ENCODE data around the gene KNTC1.
"Not testable (repeated sequence)": the region's sequence is repeated elsewhere in the genome, so short reads cannot be mapped to it uniquely, and the experiment has no call there.

The KNTC1 gene

GRCh38 chr12:122651520-122652224, 124.6 kb downstream of the KNTC1 start:
- no peaks in the 10 kb centered on the region for H3K79me1 ChIP-seq (ENCODE audit: low read depth, low read length)
- peaks cover 0 to 2% of the 10 kb centered on the region in 2 donors for H3K36me3 ChIP-seq (replicated peaks in 1 of 2; ENCODE audit: control insufficient read depth in 2 of 2, insufficient read depth in 2 of 2, low read length in 2 of 2)
- H3K9ac ChIP-seq (ENCODE audit: low read depth, low read length, poor library complexity), result no peak overlapping the region
- H2BK15ac ChIP-seq (ENCODE audit: low read length), result no peak overlapping the region
- no peak overlapping the region for H4K91ac ChIP-seq (ENCODE audit: low read depth, low read length, poor library complexity)
- H3K9me3 ChIP-seq (replicated peaks in 1 of 2; ENCODE audit: control insufficient read depth in 2 of 2, insufficient read depth in 1 of 2, low read depth in 1 of 2, low read length in 2 of 2), result no peaks in the 10 kb centered on the region
- H2BK12ac ChIP-seq (ENCODE audit: low read length), result no peak overlapping the region
- no peak overlapping the region for H3K27ac ChIP-seq (replicated peaks; ENCODE audit: low read length)
- DNase-seq (ENCODE audit: low spot score), result no peak
- no peak overlapping the region for H2AFZ ChIP-seq (ENCODE audit: low read length)
- H3K18ac ChIP-seq (ENCODE audit: low read length), result no peak overlapping the region
- H2BK5ac ChIP-seq (ENCODE audit: low read length), result no peak overlapping the region
- no peak overlapping the region for H2AK5ac ChIP-seq (ENCODE audit: low read depth, low read length)
- no peak overlapping the region for H3K4me2 ChIP-seq (ENCODE audit: insufficient read depth, low read length, poor library complexity, severe bottlenecking)
- no peak overlapping the region for H3K14ac ChIP-seq (ENCODE audit: low read length)
- no peak overlapping the region for H3K23ac ChIP-seq (ENCODE audit: low read depth, low read length, poor library complexity)
- H3K4me3 ChIP-seq (ENCODE audit: low read length in 2 of 2), result no peak overlapping the region
- H4K8ac ChIP-seq (ENCODE audit: low read depth, low read length), result no peak overlapping the region
- no peak overlapping the region for H3K4ac ChIP-seq (ENCODE audit: low read length)
- H2BK120ac ChIP-seq (ENCODE audit: low read depth, low read length), result no peak overlapping the region
- no CpG with 5 or more reads among the region's 11 CpGs for WGBS, 2 donors (ENCODE audit: extremely low coverage in 2 of 2, insufficient read length in 2 of 2, insufficient replicate concordance in 1 of 2)
- H3K4me1 ChIP-seq (ENCODE audit: control insufficient read depth in 2 of 2, insufficient read depth in 1 of 2, low read depth in 1 of 2, low read length in 2 of 2), result no peaks in the 10 kb centered on the region
- no peaks in the 10 kb centered on the region for H3K27me3 ChIP-seq (ENCODE audit: control insufficient read depth in 3 of 3, insufficient read depth in 3 of 3, low read depth in 1 of 3, low read length in 3 of 3)

GRCh38 chr12:122653291-122653690, 126.2 kb downstream of the KNTC1 start:
- H2BK15ac ChIP-seq (ENCODE audit: low read length); H3K23ac ChIP-seq (ENCODE audit: low read depth, low read length, poor library complexity); H3K36me3 ChIP-seq (replicated peaks in 1 of 2; ENCODE audit: control insufficient read depth in 2 of 2, insufficient read depth in 2 of 2, low read length in 2 of 2); H3K18ac ChIP-seq (ENCODE audit: low read length); H2BK12ac ChIP-seq (ENCODE audit: low read length); H4K8ac ChIP-seq (ENCODE audit: low read depth, low read length); H3K4me1 ChIP-seq (ENCODE audit: control insufficient read depth in 2 of 2, insufficient read depth in 1 of 2, low read depth in 1 of 2, low read length in 2 of 2); H3K9me3 ChIP-seq (replicated peaks in 1 of 2; ENCODE audit: control insufficient read depth in 2 of 2, insufficient read depth in 1 of 2, low read depth in 1 of 2, low read length in 2 of 2); H3K14ac ChIP-seq (ENCODE audit: low read length); H2AK5ac ChIP-seq (ENCODE audit: low read depth, low read length); DNase-seq (ENCODE audit: low spot score); H2BK120ac ChIP-seq (ENCODE audit: low read depth, low read length); H3K4ac ChIP-seq (ENCODE audit: low read length); H2AFZ ChIP-seq (ENCODE audit: low read length); H3K79me1 ChIP-seq (ENCODE audit: low read depth, low read length); H3K27me3 ChIP-seq (ENCODE audit: control insufficient read depth in 3 of 3, insufficient read depth in 3 of 3, low read depth in 1 of 3, low read length in 3 of 3); H4K91ac ChIP-seq (ENCODE audit: low read depth, low read length, poor library complexity); H3K4me2 ChIP-seq (ENCODE audit: insufficient read depth, low read length, poor library complexity, severe bottlenecking); H3K4me3 ChIP-seq (ENCODE audit: low read length in 2 of 2); H3K9ac ChIP-seq (ENCODE audit: low read depth, low read length, poor library complexity): not testable (repeated sequence)
- H2BK5ac ChIP-seq (ENCODE audit: low read length), result peak overlapping the region; percentile 53
- H3K27ac ChIP-seq (replicated peaks; ENCODE audit: low read length), result peak overlapping the region; percentile 24
- WGBS, 2 donors (ENCODE audit: extremely low coverage in 2 of 2, insufficient read length in 2 of 2, insufficient replicate concordance in 1 of 2), result no CpG with 5 or more reads among the region's 8 CpGs

GRCh38 chr12:122656298-122656697, 129.2 kb downstream of the KNTC1 start:
- no CpG with 5 or more reads among the region's 3 CpGs for WGBS, 2 donors (ENCODE audit: extremely low coverage in 2 of 2, insufficient read length in 2 of 2, insufficient replicate concordance in 1 of 2)
- no peaks in the 10 kb centered on the region for H3K79me1 ChIP-seq (ENCODE audit: low read depth, low read length)
- peaks cover 0 to 11% of the 10 kb centered on the region in 2 donors for H3K36me3 ChIP-seq (replicated peaks in 1 of 2; ENCODE audit: control insufficient read depth in 2 of 2, insufficient read depth in 2 of 2, low read length in 2 of 2)

GRCh38 chr12:122659579-122659978, 132.5 kb downstream of the KNTC1 start:
- Histone ChIP-seq H3K4me1 (ENCODE audit: control insufficient read depth in 2 of 2, insufficient read depth in 1 of 2, low read depth in 1 of 2, low read length in 2 of 2) (no peaks in the 10 kb centered on the region), H3K9me3 (replicated peaks in 1 of 2; ENCODE audit: control insufficient read depth in 2 of 2, insufficient read depth in 1 of 2, low read depth in 1 of 2, low read length in 2 of 2) (no peaks in the 10 kb centered on the region), H2AK5ac (ENCODE audit: low read depth, low read length) (no peak overlapping the region), H3K36me3 (replicated peaks in 1 of 2; ENCODE audit: control insufficient read depth in 2 of 2, insufficient read depth in 2 of 2, low read length in 2 of 2) (peaks cover 0 to 11% of the 10 kb centered on the region in 2 donors), H4K8ac (ENCODE audit: low read depth, low read length) (no peak overlapping the region), H2BK120ac (ENCODE audit: low read depth, low read length) (no peak overlapping the region), H3K4ac (ENCODE audit: low read length) (no peak overlapping the region), H2BK5ac (ENCODE audit: low read length) (no peak overlapping the region), H2BK12ac (ENCODE audit: low read length) (no peak overlapping the region), H3K27ac (replicated peaks; ENCODE audit: low read length) (no peak overlapping the region), H3K4me3 (ENCODE audit: low read length in 2 of 2) (no peak overlapping the region), H3K9ac (ENCODE audit: low read depth, low read length, poor library complexity) (no peak overlapping the region), H3K79me1 (ENCODE audit: low read depth, low read length) (no peaks in the 10 kb centered on the region), H4K91ac (ENCODE audit: low read depth, low read length, poor library complexity) (no peak overlapping the region), H3K18ac (ENCODE audit: low read length) (no peak overlapping the region), H2AFZ (ENCODE audit: low read length) (no peak overlapping the region), H3K4me2 (ENCODE audit: insufficient read depth, low read length, poor library complexity, severe bottlenecking) (no peak overlapping the region), H3K23ac (ENCODE audit: low read depth, low read length, poor library complexity) (no peak overlapping the region), H3K27me3 (ENCODE audit: control insufficient read depth in 3 of 3, insufficient read depth in 3 of 3, low read depth in 1 of 3, low read length in 3 of 3) (no peaks in the 10 kb centered on the region), H3K14ac (ENCODE audit: low read length) (no peak overlapping the region), H2BK15ac (ENCODE audit: low read length) (no peak overlapping the region)
- no CpG with 5 or more reads among the region's 6 CpGs for WGBS, 2 donors (ENCODE audit: extremely low coverage in 2 of 2, insufficient read length in 2 of 2, insufficient replicate concordance in 1 of 2)
- DNase-seq (ENCODE audit: low spot score), result no peak

More at GRCh38 chr12:122656298-122656697, 129.2 kb downstream of the KNTC1 start:
- H3K4me1 ChIP-seq (ENCODE audit: control insufficient read depth in 2 of 2, insufficient read depth in 1 of 2, low read depth in 1 of 2, low read length in 2 of 2), result no peaks in the 10 kb centered on the region
- H2BK15ac ChIP-seq (ENCODE audit: low read length), result no peak overlapping the region
- H3K14ac ChIP-seq (ENCODE audit: low read length), result no peak overlapping the region
- no peak overlapping the region for H2BK120ac ChIP-seq (ENCODE audit: low read depth, low read length)
- no peak overlapping the region for H2AK5ac ChIP-seq (ENCODE audit: low read depth, low read length)
- H4K91ac ChIP-seq (ENCODE audit: low read depth, low read length, poor library complexity), result no peak overlapping the region
- H2BK5ac ChIP-seq (ENCODE audit: low read length), result no peak overlapping the region
- H3K9me3 ChIP-seq (replicated peaks in 1 of 2; ENCODE audit: control insufficient read depth in 2 of 2, insufficient read depth in 1 of 2, low read depth in 1 of 2, low read length in 2 of 2), result no peaks in the 10 kb centered on the region
- H3K27ac ChIP-seq (replicated peaks; ENCODE audit: low read length), result no peak overlapping the region
- H4K8ac ChIP-seq (ENCODE audit: low read depth, low read length), result no peak overlapping the region
- no peak overlapping the region for H3K23ac ChIP-seq (ENCODE audit: low read depth, low read length, poor library complexity)
- no peak overlapping the region for H2AFZ ChIP-seq (ENCODE audit: low read length)
- no peak overlapping the region for H3K4ac ChIP-seq (ENCODE audit: low read length)
- no peak for DNase-seq (ENCODE audit: low spot score)
- no peak overlapping the region for H2BK12ac ChIP-seq (ENCODE audit: low read length)
- H3K27me3 ChIP-seq (ENCODE audit: control insufficient read depth in 3 of 3, insufficient read depth in 3 of 3, low read depth in 1 of 3, low read length in 3 of 3), result no peaks in the 10 kb centered on the region
- no peak overlapping the region for H3K9ac ChIP-seq (ENCODE audit: low read depth, low read length, poor library complexity)
- no peak overlapping the region for H3K4me2 ChIP-seq (ENCODE audit: insufficient read depth, low read length, poor library complexity, severe bottlenecking)
- H3K18ac ChIP-seq (ENCODE audit: low read length), result no peak overlapping the region
- no peak overlapping the region for H3K4me3 ChIP-seq (ENCODE audit: low read length in 2 of 2)

Measured in neuronal stem cell (in vitro differentiated cells).